SK-N-MC (cell line): Measurements from ENCODE around the gene TRIP10.

Experiments
- EZH2 ChIP-seq: fragments of 200-600 bp; sonication (generic); IDR thresholded peaks from one replicate; pipeline ENCODE4 v1.6.1; 2017; ENCODE audit warnings: antibody characterized with exemption
- FOXP2 ChIP-seq: optimal IDR thresholded peaks from 2 replicates; pipeline ENCODE3; 2011; ENCODE audit warnings: mild to moderate bottlenecking, moderate library complexity; ENCODE audit not compliant: insufficient read depth; ENCODE audit errors: extremely low read length, control extremely low read depth
- POLR2AphosphoS5 ChIP-seq: IDR thresholded peaks from 2 replicates; pipeline ENCODE4 v1.6.1; 2012; ENCODE audit warnings: mild to moderate bottlenecking, low read depth, low read length, borderline replicate concordance

DNA sequence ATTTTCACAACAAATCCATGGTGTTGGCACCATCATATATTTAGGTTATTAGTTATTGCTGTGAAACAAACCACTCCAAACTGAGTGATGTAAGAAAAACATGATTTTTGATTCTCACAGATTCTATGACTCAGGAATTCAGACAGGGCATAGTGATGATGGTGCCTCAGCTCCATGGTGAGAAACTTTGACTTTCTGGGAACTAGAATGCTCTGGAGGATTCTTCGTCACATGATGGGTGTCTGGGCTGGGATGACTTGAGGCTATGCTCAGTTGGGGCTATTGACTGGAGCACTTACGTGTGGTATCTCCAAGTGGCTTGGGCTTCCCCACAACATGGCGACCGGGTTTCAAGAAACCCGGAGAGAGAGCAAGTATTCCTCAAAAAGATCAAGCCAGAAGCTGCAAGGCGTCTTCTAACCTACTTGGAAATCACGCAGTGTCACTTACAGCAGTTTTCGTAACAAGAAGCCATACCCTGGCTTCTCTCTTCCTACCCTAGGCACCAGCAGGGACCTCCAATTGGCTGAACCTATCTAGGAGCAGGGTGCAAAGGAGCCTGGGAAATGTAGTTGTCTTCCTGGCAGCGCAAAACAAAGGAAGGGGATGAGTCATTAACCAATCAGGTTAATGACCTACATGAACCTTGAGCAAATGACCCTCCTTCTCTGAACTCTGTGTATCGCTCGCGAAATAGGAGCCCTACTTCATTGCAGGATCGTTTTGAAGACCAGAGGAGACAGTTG lies 55.4 kb downstream of the TRIP10 start:
- no peak for TF ChIP-seq EZH2
- TF ChIP-seq POLR2AphosphoS5, result no peak
- TF ChIP-seq FOXP2, result no peak
